MCF 10A (cell line): ENCODE data around the gene DLK1. TPM values are rescaled to one million over a fixed set of nuclear protein-coding genes. Genes with fewer than 3 reads are reported as not detected.

Experiments used
- BruUV-seq: library from RNA; stranded (reverse); fragments of 400-500 nt; replicated peaks from 2 replicates; lab custom pipeline; 2021; lab: Mats Ljungman, UMichigan
- CTCF ChIA-PET: fragments of 300-600 bp; sonication (Branson Sonifier 250); formaldehyde crosslinking; extraction: SDS; loops from one replicate; lab custom pipeline; 2021; ENCODE audit warnings: antibody characterized with exemption, inconsistent platforms; lab: Yijun Ruan, JAX
- POLR2A ChIA-PET: fragments of 300-600, 350-650 bp; sonication (Branson Sonifier 250); formaldehyde crosslinking; extraction: SDS; loops from one replicate; lab custom pipeline; 2020; ENCODE audit warnings: antibody characterized with exemption, inconsistent platforms; lab: Yijun Ruan, JAX
- DNase-seq: peaks from one replicate; pipeline ENCODE4 v3.0.0-alpha.2; 2018; ENCODE audit not compliant: unreplicated experiment
- H3K27ac Mint-ChIP-seq: one replicate; pipeline ENCODE4 v1.8.0; 2022; ENCODE audit warnings: mild to moderate bottlenecking, low read depth, mixed read lengths; ENCODE audit not compliant: unreplicated experiment
- H3K27me3 Mint-ChIP-seq: one replicate; pipeline ENCODE4 v1.8.0; 2022; ENCODE audit warnings: mixed read lengths; ENCODE audit not compliant: insufficient read depth, unreplicated experiment
- H3K36me3 Mint-ChIP-seq: one replicate; pipeline ENCODE4 v1.8.0; 2022; ENCODE audit warnings: mild to moderate bottlenecking, moderate library complexity, mixed read lengths; ENCODE audit not compliant: insufficient read depth, unreplicated experiment
- H3K4me1 Mint-ChIP-seq: one replicate; pipeline ENCODE4 v1.8.0; 2022; ENCODE audit warnings: mixed read lengths; ENCODE audit not compliant: insufficient read depth, unreplicated experiment
- H3K4me3 Mint-ChIP-seq: one replicate; pipeline ENCODE4 v1.8.0; 2022; ENCODE audit warnings: mild to moderate bottlenecking, moderate library complexity, mixed read lengths; ENCODE audit not compliant: unreplicated experiment
- H3K9me3 Mint-ChIP-seq: one replicate; pipeline ENCODE4 v1.8.0; 2022; ENCODE audit warnings: mixed read lengths; ENCODE audit not compliant: unreplicated experiment
- intact Hi-C: fragments of 100-400 bp; cut with micrococcal nuclease; formaldehyde crosslinking; loops from 2 replicates; pipeline ENCODE4 v1.14.1; 2022
- total RNA-seq: library from RNA; stranded (reverse); gene quantifications from 2 replicates; pipeline ENCODE4 v1.2.3, GENCODE V29; 2022
- TF ChIP-seq, protein P1 (sequence below): fragments of 200-600 bp; IDR thresholded peaks from one replicate; pipeline ENCODE4 v1.8.0; 2022; ENCODE audit warnings: antibody characterized with exemption, mild to moderate bottlenecking; ENCODE audit not compliant: unreplicated experiment

The DLK1 gene
- total RNA-seq, 1 experiment from 2014 or later, result not detected

DNA sequence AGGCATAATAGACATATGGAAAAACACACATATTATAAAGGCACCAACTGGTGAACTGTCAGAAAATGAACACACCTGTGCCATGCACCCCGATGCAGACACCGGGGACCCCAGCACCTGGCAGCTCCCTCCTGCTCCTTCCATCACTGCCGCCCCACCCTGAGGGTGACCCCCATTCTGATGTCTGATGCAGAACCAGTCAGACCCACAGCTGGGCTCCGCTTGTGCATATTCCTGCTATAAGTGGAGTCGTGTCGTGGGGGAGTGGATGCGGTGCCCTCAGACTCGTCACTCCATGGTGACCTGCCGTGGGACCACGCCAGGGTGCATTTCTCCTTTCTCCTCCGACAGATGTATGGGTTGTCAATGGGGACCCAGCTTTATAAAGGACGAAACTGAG, 53.6 kb downstream of the DLK1 start:
- TF ChIP-seq, protein P1, sequence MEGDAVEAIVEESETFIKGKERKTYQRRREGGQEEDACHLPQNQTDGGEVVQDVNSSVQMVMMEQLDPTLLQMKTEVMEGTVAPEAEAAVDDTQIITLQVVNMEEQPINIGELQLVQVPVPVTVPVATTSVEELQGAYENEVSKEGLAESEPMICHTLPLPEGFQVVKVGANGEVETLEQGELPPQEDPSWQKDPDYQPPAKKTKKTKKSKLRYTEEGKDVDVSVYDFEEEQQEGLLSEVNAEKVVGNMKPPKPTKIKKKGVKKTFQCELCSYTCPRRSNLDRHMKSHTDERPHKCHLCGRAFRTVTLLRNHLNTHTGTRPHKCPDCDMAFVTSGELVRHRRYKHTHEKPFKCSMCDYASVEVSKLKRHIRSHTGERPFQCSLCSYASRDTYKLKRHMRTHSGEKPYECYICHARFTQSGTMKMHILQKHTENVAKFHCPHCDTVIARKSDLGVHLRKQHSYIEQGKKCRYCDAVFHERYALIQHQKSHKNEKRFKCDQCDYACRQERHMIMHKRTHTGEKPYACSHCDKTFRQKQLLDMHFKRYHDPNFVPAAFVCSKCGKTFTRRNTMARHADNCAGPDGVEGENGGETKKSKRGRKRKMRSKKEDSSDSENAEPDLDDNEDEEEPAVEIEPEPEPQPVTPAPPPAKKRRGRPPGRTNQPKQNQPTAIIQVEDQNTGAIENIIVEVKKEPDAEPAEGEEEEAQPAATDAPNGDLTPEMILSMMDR, result no peak
- intact Hi-C loops, result no loop called here
- Mint-ChIP-seq H3K9me3 (no peaks in the 10 kb centered on the region), H3K4me3 (no peak overlapping the region), H3K36me3 (no peaks in the 10 kb centered on the region), H3K27ac (no peak overlapping the region), H3K27me3 (peaks cover 24% of the 10 kb centered on the region), H3K4me1 (no peaks in the 10 kb centered on the region)
- DNase-seq, result no peak
- ChIA-PET POLR2A (no interaction called here), CTCF (interaction anchor here (0.7 kb wide), 1 partner anchor 30 kb away, joined by 3 read pairs; no protein-coding TSS in a partner anchor)
- no TSS peak for BruUV-seq

DNA sequence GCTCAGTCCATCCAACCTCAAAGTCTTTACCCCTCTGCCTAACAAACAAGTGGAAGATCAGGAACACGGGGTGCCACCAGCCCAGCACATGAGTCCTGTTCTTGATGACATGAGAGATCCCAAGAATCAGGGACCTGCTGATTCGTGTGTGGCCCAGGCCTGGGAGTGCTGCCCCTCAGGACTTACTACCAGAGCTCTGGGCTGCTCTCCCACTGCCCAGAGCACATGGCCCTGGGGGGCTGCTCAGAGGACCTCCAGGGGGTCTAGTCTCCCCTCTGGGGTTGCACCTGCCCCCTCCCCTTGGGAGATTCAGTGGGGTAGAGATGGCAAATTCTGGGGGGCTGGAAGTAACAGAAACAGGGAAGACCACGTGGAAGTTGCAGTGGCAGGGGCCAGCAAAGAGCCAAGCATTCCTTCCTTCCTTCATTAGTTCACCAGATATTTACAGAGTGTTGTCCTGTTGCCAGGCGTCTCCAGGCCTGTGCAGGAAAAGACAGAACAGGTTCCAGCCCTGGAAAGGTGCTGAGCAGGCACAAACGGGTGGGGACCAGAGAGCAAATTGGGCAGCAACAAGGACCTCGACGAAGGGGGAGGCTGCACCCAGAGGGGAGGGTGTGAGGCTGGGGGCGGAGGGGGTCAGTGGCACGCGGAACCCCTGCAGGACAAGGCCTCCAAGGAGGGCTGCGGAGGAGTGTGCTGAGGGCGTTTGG, 54.1 kb downstream of the DLK1 start:
- no TSS peak for BruUV-seq
- no peak overlapping the region for H3K4me3 Mint-ChIP-seq
- DNase-seq, result no peak
- H3K27me3 Mint-ChIP-seq, result peaks cover 28% of the 10 kb centered on the region
- no peaks in the 10 kb centered on the region for H3K4me1 Mint-ChIP-seq
- H3K9me3 Mint-ChIP-seq, result no peaks in the 10 kb centered on the region
- POLR2A ChIA-PET, result no interaction called here
- TF ChIP-seq, protein P1, result no peak
- no peaks in the 10 kb centered on the region for H3K36me3 Mint-ChIP-seq
- intact Hi-C loops, result no loop called here
- H3K27ac Mint-ChIP-seq, result no peak overlapping the region
- CTCF ChIA-PET, result interaction anchor here (0.7 kb wide), 1 partner anchor 30 kb away, joined by 3 read pairs; no protein-coding TSS in a partner anchor

DNA sequence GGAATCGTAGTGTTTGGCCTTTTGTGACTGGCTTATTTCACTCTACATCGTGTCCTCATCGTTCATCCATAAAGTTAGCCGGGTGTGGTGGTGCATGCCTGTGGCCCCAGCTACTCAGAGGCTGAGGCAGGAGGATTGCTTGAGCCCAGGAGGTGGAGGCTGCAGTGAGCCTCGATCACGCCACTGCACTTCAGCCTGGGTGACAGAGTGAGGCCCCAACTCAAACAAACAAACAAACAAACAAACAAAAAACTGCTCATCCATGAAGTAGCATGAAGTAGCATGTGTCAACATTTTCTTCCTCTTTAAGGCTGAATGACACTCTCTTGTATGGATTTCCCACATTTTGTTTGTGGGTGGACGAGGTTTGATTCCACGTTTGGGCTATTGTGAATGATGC, 55.3 kb downstream of the DLK1 start:
- Mint-ChIP-seq H3K36me3 (no peaks in the 10 kb centered on the region), H3K4me3 (no peak overlapping the region), H3K4me1 (no peaks in the 10 kb centered on the region), H3K27me3 (peaks cover 28% of the 10 kb centered on the region), H3K9me3 (no peaks in the 10 kb centered on the region), H3K27ac (no peak overlapping the region)
- no TSS peak for BruUV-seq
- ChIA-PET POLR2A (no interaction called here), CTCF (no interaction called here)
- intact Hi-C loops, result no loop called here
- TF ChIP-seq, protein P1, result no peak
- no peak for DNase-seq

DNA sequence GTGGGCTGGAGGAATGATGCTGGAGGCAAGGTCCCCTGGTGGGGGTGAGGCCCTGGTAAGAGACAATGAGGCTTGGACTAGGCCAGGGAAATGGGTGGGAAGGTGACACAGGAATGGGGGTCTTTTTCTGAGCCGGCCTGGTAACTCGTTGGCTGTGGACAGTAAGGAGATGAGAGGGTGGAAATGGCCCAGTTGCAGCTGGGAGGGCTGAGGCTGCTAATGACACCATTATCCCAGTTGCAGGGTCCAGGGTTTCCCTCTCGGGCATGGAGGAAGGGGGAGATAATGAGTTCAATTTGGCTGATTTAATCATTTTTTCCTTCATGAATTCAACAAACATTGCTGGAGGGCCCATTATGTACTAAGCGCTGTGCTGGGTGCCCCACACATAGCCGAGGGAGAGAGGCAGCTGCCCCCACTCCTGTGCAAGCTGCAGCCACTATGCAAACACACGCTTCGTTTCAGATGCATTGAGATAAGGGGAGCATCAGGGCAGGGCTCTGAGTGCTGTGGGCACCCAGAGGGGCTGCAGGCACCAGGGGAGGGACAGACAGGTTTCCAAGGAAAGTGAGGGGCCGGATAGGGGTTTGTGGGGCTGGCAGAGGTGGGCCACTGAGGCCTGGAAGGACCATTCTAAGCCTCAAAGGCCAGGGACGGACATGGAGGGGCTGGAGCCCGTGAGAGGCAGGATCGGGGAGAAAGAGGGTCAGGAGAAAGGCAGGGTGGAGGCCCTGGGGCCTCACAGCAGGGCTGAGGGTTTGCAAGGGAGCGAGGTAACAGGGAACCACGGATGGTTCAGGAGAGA, 56.0 kb downstream of the DLK1 start:
- Mint-ChIP-seq H3K36me3 (no peaks in the 10 kb centered on the region), H3K4me3 (no peak overlapping the region), H3K9me3 (no peaks in the 10 kb centered on the region), H3K4me1 (no peaks in the 10 kb centered on the region), H3K27me3 (peaks cover 21% of the 10 kb centered on the region), H3K27ac (no peak overlapping the region)
- TF ChIP-seq, protein P1, result no peak
- POLR2A ChIA-PET, result no interaction called here
- intact Hi-C loops, result no loop called here
- CTCF ChIA-PET, result no interaction called here
- DNase-seq, result no peak
- BruUV-seq, result no TSS peak
